Thoracic aorta (tissue), 2 donors: ENCODE measurements around the gene LOXL1. TPM values are rescaled to one million over a fixed set of nuclear protein-coding genes. Genes with fewer than 3 reads are reported as not detected.

Experiments
- ATAC-seq: fragments of 150-250 bp; one replicate; pipeline ENCODE4 v1.8.0; 2017; ENCODE audit warnings: low read depth; ENCODE audit not compliant: insufficient number of reproducible peaks, low FRiP score
- DNase-seq: peaks from one replicate; pipeline ENCODE4 v3.0.0-alpha.2; 2020; ENCODE audit warnings: low spot score
- H3K27ac ChIP-seq, 2 donors: fragments of 200-600 bp; sonication (generic); 1 replicate in 1 of 2; 2 replicates in 1 of 2; pipeline ENCODE4 v1.5.1; 2016; ENCODE audit warnings: mild to moderate bottlenecking in 2 of 2, moderate library complexity in 2 of 2
- H3K27me3 ChIP-seq: fragments of 200-600 bp; sonication (generic); replicated peaks from 2 replicates; pipeline ENCODE4 v1.6.0; 2016; ENCODE audit warnings: mild to moderate bottlenecking; ENCODE audit not compliant: insufficient read depth
- H3K36me3 ChIP-seq: fragments of 200-600 bp; sonication (generic); one replicate; pipeline ENCODE4 v1.5.1; 2016
- H3K4me1 ChIP-seq, 2 donors: fragments of 200-600 bp; sonication (generic); 1 replicate in 1 of 2; 2 replicates in 1 of 2; pipeline versions ENCODE4 v1.5.1 to v1.6.0; 2016; ENCODE audit warnings: low read depth in 2 of 2, mild to moderate bottlenecking in 1 of 2; ENCODE audit not compliant: control insufficient read depth in 1 of 2
- H3K4me3 ChIP-seq: fragments of 200-600 bp; sonication (generic); 2 replicates; pipeline ENCODE4 v1.5.1; 2016; ENCODE audit warnings: mild to moderate bottlenecking
- H3K9me3 ChIP-seq: fragments of 200-600 bp; sonication (generic); 2 replicates; pipeline ENCODE4 v1.5.1; 2016
- total RNA-seq, 2 donors: library from RNA; depleted of rRNA; stranded (reverse); fragments of >200 nt; gene quantifications; one replicate each; pipeline versions ENCODE4 v1.1.0 to v1.2.3, GENCODE V29; 2016
- TF ChIP-seq, protein P1 (sequence below): fragments of 200-600 bp; sonication (generic); IDR thresholded peaks from one replicate; pipeline ENCODE4 v1.5.1; 2019; ENCODE audit warnings: antibody characterized with exemption

The LOXL1 gene
- total RNA-seq, 2 donors from 2014 or later: 164 to 321 TPM

DNA sequence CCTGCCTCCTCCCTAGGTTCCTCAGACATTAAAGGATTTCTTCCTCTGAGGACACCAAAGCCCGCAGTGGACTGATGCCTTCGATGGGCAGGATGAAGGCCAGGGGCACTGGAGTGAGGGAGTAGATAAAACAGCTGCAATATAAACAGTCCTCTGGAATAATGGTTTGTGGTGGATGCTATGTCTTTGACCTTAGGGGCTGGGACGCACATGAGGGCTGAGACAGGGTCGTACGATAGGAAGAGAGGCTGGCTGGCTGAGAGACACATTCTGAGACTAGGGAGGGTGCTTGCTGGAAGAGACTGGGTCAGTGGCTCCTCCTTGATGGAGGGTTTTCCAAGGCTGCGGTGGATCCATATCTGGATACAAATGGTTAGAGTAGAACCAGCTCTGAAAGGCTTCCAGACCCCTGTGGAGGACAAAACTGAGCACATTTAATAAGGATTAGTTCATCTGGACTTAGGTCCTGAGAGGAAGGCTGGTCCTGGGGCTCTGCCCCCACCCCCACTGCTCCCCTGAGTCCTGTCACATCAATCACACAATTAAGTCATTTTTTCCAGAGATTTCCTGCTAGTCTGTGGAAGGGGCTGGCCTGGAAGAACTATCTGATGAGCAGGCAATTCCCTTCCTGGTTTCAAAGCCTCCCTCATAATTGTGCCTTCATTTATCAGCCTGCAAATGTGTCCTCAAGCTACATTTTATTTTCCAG is 37.1 kb upstream of the LOXL1 start:
- Histone ChIP-seq H3K27me3 (no peaks in the 10 kb centered on the region), H3K9me3 (no peaks in the 10 kb centered on the region), H3K27ac (no peak overlapping the region), H3K4me3 (no peak overlapping the region), H3K4me1 (no peaks in the 10 kb centered on the region), H3K36me3 (no peaks in the 10 kb centered on the region)
- ATAC-seq (no peak), DNase-seq (no peak)
- TF ChIP-seq, protein P1, sequence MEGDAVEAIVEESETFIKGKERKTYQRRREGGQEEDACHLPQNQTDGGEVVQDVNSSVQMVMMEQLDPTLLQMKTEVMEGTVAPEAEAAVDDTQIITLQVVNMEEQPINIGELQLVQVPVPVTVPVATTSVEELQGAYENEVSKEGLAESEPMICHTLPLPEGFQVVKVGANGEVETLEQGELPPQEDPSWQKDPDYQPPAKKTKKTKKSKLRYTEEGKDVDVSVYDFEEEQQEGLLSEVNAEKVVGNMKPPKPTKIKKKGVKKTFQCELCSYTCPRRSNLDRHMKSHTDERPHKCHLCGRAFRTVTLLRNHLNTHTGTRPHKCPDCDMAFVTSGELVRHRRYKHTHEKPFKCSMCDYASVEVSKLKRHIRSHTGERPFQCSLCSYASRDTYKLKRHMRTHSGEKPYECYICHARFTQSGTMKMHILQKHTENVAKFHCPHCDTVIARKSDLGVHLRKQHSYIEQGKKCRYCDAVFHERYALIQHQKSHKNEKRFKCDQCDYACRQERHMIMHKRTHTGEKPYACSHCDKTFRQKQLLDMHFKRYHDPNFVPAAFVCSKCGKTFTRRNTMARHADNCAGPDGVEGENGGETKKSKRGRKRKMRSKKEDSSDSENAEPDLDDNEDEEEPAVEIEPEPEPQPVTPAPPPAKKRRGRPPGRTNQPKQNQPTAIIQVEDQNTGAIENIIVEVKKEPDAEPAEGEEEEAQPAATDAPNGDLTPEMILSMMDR: no peak

DNA sequence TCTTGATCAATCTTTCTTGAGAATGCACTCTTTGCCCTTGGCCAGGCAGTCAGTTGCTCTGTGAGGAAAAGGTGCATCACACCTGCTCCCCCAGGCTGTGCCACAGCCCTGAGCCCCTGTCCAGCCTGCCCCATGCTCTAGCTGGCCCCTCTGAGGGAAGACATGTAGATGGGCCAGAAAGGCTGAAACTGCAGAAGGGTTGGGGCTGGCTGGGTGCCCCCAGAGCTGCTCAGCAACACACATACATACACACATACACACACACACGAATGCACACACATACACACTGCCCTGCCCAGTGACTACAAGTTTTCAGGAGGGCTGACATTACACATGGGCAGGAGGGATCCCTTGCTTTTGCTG is 36.5 kb upstream of the LOXL1 start:
- ATAC-seq: no peak
- TF ChIP-seq, protein P1: no peak
- H3K36me3 ChIP-seq: no peaks in the 10 kb centered on the region
- no peak overlapping the region for H3K27ac ChIP-seq
- DNase-seq: no peak
- no peaks in the 10 kb centered on the region for H3K27me3 ChIP-seq
- no peaks in the 10 kb centered on the region for H3K9me3 ChIP-seq
- no peaks in the 10 kb centered on the region for H3K4me1 ChIP-seq
- H3K4me3 ChIP-seq: no peak overlapping the region

DNA sequence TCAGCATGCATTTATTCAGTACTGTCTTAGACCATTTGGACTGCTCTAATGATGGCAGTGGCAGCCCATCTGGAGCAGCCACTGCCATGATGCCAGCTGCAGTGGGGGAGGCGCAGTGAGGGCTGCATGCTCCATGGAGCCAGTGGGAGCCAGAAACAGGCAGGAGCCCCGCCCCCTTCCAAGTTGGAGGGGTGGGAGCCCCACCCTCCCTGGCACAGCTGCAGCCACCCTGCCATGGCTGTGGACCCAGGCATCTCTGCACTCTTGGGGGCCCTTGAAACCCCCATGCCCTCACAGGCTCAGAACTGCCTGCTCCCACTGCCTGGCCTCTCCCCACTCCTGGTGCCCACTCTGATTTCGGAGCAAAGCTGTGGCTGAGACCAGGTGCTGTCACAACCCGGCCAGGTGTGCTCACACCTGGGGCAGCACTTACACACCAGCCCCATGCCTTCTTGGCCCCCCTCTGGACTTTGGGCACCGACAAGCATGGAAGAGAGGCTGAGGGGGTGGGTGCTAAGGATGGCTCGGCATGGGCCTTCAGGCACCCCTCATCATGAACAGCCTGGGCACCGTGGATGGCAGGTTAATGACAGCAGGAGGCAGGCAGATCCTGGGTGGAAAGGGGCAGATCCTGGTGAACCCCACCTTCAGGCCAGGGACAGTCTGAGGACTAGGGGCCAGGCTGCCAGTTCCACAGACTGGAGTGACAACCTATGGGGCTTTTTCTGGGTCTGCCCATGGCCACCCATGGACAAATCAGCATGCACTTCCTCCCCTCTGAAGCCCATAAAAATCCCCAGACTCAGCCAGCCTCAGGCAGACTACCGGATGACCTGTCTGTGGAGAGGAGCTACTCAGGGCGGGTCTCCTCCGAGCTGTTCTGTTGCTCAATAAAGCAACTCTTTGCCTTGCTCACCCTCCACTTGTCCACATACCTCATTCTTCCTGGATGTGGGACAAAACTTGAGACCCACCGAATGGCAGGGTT is 34.6 kb upstream of the LOXL1 start:
- ATAC-seq (no peak), DNase-seq (no peak)
- no peaks in the 10 kb centered on the region for H3K27me3 ChIP-seq
- H3K27ac ChIP-seq: no peak overlapping the region
- H3K36me3 ChIP-seq: no peaks in the 10 kb centered on the region
- H3K4me1 ChIP-seq: no peaks in the 10 kb centered on the region
- H3K4me3 ChIP-seq: no peak overlapping the region
- TF ChIP-seq, protein P1: no peak
- no peaks in the 10 kb centered on the region for H3K9me3 ChIP-seq

DNA sequence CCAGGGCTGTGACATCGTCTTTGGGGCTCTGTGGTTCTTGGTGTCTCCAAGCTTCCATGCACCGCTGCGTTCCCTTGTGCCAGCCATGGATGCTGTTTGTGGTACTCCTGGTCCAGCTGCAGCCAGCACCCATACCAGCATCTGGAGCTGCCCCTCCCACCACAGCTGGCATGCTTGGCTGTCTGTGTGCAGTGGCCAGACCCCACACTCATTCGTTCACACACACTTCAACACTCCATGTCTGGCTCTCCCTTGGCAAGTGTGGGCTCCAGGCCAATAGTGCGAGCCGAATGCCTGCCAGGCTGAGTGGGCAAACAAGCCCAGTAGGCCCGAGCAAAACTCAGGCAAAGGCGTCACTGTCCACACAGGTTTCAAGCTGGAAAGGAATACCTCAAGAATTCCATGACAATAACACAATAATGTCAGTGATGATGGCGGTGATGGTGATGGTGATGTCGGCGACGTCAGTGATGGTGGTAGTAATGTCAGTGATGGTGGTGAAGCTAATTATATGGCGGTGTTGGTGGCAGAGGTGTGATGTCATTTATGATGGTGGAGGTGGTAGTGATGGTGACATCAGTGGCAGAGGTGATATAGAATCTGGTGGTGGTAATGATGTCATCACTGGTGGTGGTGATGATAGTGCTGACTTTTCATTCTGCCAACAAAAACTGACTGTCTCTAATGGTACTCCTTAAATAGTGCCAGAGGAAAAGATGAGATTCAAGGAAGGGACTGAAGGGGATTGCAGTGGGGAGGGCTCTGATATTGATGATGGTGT is 33.6 kb upstream of the LOXL1 start:
- Histone ChIP-seq H3K36me3 (no peaks in the 10 kb centered on the region), H3K27me3 (no peaks in the 10 kb centered on the region), H3K9me3 (no peaks in the 10 kb centered on the region), H3K4me3 (no peak overlapping the region), H3K27ac (no peak overlapping the region), H3K4me1 (peaks cover 0 to 5% of the 10 kb centered on the region in 2 donors)
- DNase-seq (no peak), ATAC-seq (no peak)
- TF ChIP-seq, protein P1: no peak
